Middle frontal gyrus (tissue), 1 donor: ENCODE results near the gene MED20.

ENCODE experiments used
- DNase-seq: peaks from one replicate; pipeline ENCODE4 v3.0.0-alpha.2; 2015; ENCODE audit warnings: low spot score; ENCODE audit errors: extremely low spot score

MED20 gene

GRCh38 chr6:41941280-41942066, 20.5 kb upstream of the MED20 start, which contains the start of gene CCND3:
CCND3 (minus strand) TSS chr6:41941808; CDS start chr6:41941649, 159 bp downstream.
- DNase-seq = peak; percentile 85

DNA sequence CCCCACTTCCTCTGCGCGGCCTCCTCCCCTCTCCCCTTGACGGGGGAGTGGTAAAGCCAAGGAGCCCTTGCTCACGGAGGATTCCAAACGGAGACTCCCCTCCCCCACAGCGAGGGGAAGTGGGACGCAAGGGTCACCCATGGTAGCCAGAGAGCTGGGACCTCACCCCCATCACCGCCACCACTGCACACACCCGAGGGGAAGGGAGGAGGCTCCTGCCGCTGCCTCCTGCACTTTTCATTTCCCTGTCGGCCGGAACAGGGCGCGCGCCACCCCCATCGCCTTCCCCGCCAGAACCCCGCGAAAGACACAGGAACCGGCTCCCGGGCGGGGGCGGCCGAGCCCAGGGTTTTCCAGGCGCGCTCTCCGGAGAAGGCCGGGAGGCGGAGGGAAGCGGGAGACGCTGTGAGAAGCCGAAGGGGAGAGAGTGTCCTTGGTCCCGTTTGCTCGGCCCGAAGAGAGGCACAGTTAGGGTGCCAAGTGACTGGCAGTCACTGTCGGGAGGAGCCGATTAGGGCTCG, 19.9 kb upstream of the MED20 start:
- DNase-seq = peak; percentile 53

DNA sequence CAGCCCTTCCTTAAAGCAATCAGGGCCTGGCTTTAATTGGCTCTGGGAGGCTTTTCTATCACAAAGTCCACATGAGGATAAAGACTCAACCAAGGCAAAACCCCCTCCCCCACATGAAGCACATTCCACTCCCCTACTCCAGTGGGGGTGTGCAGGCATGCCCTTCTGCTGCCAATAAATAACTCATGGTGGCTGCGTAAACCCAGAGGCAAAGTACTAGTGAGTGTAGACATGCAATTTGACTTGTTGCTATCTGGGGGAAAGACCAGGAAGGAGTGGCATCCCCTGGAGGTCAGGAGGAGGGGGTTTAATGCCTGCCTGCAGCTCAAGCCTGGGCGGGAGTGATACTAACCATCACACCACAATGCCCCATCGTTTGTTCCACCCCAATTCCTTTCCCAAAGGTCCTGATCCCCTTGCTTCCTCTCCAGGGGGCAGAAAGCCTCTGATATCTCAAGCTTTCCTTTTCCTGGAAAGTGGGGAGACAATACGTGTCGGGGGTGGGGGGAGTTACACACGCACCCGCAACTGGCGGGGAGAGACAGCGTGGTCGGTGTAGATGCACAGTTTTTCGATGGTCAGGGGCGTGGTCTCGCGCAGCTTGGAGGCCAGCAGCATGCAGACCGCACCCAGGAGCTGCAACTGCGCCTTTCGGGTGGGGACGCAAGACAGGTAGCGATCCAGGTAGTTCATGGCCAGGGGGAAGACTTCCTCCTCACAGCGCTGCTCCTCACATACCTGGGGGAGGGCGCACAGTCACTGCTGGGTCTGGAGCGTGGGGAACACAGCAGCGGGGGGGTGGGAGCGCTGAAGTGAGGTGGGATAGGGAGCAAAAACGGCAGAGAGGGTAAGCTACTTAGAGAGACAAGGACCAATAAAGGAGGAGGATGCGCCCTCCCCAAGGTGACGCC, 19.2 kb upstream of the MED20 start:
- no peak for DNase-seq

- DNase-seq = no peak
Measured at GRCh38 chr6:41939176-41939847, 18.4 kb upstream of the MED20 start.

- no peak for DNase-seq
Measured at GRCh38 chr6:41938590-41939175, 17.7 kb upstream of the MED20 start.

DNA sequence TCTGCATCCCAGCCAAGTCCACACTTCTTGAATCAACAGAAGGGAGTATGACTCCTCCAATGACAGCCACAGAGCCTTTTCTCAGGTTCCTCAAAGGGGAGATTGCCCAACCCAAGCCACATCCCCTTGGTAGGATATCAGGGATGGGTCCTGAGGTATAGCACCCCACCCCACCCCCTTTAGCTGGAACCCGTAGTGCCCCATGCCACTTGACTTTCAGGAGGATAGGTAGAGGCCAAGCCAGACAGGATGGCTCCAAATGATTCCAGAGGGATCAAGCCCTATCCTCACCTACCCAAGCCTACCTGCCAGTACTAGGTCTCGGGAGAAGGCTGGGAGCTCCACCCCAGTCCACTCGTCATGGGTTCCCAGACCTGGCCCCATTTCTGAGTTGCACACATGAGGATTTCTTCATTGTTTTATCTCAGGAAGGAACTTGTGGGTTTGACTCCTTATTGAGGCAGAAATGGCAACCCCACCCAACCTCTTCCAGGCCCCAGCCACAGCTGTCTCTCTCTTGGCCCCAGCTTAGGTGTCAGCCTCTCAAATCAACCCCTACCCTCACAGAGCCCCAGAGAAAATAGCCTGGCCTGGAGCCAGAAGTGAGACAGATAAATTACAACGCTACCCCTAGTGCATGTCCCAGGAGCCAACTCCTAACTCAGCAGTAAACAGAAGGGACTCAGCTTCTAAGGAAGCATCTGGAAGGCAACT, 17.1 kb upstream of the MED20 start:
- DNase-seq = no peak

GRCh38 chr6:41937472-41937860, 16.5 kb upstream of the MED20 start:
- no peak for DNase-seq

DNA sequence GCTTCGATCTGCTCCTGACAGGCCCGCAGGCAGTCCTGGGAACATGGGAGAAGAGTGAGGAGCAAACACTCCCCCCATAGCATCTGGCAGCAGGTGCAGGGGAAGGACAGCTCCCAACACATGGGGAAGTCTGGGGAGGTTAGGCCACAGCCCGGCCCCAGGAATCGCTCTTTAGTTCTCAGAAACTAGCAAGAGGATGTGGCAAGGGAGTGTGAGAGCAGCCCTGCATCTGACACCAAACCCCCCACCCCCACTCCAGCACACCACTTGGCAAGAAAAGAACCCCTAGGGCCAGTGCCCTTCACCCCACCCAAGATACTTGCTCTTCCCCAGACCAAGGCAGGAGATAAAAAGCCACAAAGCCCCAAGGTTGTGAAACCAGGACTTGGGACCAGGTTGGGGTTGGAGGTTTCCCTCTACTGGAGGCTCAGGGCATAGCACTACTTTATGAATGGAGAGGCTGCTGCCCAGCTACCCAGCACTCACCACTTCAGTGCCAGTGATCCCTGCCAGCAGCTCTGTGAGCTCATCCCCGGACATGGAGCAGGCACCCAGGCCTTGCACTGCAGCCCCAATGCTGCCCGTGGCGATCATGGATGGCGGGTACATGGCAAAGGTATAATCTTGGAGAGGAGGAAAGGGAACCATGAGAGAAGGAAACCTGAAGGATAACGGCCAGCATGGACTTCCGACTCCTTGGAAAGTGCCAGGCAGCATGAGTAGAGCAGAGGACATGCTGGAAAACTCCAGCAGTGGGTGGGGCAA, 15.3 kb upstream of the MED20 start:
- DNase-seq = peak; percentile 72

DNA sequence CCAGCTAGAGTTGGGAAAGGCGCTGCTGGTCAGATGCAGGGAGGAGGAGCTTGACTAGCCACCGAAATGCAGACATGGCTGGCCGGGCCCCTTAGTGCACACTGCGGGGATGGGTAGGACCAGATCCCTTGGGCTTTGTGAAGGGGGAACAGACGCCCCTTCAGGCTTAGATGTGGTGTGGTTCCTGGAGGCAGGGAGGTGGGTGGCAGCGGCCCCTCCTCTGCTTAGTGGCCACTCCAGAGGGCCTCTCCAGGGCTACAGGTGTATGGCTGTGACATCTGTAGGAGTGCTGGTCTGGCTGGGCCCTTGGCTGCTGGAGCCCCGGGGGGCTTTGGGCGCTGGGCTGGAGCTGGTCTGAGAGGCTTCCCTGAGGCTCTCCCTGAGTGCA, 14.7 kb upstream of the MED20 start:
- no peak for DNase-seq

DNA sequence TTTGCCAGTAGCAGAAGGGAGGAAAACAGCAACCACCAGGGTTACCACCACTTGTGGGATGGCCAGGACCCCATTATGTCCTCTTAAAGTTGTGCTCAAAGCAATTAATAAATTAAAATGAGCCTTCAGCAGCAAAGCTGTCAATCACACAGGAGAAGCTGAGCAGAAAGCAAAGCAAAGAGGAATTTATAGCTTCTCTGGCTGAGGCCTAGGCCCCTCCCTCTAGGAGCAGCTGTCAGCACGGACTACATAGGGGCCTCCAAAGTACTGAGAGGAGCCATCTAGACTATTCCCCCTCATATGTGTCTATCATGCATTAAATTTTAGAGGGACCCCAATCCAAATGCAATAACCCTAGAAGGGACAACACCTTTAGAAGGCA, 14.2 kb upstream of the MED20 start:
- no peak for DNase-seq

- DNase-seq = no peak
Measured at GRCh38 chr6:41934278-41935192, 13.6 kb upstream of the MED20 start.

DNA sequence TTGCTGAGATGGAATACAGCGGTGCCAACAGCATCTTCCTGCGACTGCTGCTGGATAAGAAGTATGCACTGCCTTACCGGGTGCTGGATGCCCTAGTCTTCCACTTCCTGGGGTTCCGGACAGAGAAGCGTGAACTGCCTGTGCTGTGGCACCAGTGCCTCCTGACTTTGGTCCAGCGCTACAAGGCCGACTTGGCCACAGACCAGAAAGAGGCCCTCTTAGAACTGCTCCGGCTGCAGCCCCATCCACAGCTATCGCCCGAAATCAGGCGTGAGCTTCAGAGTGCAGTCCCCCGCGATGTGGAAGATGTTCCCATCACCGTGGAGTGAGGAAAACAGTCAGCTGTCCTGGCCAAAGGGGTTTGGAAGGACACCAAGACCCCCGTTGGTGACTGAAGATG, 11.4 kb upstream of the MED20 start:
- no peak for DNase-seq

DNA sequence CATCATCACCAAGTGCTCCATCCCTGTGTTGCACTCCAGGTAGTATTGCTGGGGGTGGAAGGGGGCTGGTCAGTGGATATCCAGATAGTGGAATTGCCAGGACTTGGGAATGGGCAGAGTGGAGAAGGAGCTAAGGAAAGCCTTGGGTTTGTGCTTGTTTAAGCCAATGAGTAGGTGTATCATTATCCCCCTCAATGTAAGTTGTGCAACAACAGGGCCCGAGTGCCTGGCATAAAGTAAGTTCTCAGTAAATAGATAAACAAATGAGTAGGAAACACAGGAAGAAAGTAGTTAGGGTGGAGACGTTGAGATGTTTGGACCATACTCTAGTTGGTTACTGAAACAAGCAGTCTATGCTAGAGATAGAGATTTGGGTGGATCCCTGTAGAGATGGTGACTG, 10.9 kb upstream of the MED20 start:
- DNase-seq = no peak

DNA sequence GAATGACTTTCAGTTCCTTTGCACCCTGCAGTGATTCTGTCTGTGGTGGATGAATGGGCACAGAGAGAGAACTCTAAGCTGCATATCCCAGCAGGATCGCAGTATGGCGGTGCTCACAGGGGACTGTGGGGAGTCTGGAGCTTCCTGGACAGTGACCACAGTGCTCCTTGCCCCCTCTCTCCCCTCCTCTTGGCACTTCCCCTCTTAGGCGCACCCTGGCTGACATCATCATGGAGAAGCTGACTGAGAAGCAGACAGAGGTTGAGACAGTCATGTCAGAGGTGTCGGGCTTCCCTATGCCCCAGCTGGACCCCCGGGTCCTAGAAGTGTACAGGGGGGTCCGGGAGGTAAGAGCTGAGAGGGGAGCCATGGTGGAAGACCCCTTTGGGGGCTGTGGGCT, 9.0 kb upstream of the MED20 start:
- no peak for DNase-seq

- DNase-seq = no peak
Measured at GRCh38 chr6:41927253-41927652, 6.3 kb upstream of the MED20 start.

DNA sequence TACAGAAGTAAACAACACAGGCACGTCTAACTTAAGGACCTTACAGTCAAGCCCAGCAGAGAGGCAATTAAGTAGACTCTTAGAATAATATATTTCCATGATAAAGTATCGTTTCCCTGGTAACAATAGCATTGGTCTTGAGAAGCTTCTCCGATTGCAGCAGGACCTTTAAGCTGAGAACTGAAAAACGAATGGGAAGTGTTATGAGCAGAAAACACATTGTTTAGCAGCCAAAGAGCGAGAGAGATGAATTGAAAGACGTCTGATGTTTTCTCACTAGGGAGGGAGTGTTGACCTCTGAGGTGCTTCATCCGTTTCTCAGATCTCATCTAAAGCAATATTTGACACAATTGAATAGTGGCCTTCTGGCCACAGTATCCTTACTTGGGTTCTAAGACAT, 1.2 kb upstream of the MED20 start:
- no peak for DNase-seq

DNA sequence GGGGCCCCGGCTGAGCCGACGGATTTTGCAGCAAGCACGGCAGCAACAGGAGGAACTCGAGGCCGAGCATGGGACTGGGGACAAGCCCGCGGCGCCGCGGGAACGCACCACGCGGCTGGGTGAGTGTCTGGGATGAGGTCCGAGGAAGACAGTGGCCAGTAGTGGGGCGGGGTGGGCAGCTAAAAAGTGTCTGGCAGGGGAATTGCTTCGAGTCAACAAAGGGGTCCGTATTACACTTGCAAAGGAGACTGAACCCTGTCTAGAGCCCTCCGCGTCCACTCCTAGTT, 716 bp upstream of the MED20 start:
- DNase-seq = no peak

GRCh38 chr6:41917528-41917927, 3.4 kb downstream of the MED20 start:
- no peak for DNase-seq

DNA sequence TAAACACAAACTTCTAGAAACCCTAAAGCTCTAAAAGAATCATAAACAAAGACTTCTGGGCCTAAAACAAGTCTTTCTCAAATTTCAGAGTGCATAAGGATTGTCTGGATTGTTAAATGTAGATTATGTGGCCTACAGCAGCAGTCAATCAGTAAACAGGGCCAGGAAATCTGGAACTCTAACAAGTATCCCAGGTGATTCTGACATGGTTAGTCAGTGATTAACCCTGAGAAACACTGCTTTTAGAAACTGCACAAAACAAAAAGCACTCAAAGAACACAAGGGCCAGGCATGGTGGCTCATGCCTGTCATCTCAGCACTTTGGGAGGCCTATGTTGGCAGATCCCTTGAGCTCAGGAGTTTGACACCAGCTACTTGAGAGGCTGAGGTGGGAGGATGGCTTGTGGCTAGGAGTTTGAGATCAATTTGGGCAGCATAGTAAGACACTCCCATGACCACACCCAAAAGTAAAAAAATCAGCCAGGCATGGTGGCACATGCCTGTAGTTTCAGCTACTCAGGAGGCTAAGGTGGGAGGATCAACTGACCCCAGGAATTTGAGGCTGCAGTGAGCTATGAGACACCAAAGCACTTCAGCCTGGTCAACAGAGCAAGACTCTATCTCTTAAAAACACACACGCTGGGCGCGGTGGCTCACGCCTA, 5.9 kb downstream of the MED20 start:
- DNase-seq = no peak
